Hepatic stellate cell (primary cell): ENCODE measurements around the gene EML5.
"Not testable (repeated sequence)": the region's sequence is repeated elsewhere in the genome, so short reads cannot be mapped to it uniquely, and the experiment has no call there.

ENCODE experiments used
- DNase-seq: peaks from one replicate; pipeline ENCODE4 v3.0.0; 2011; ENCODE audit warnings: low spot score

Gene EML5

GRCh38 chr14:88802596-88802995, 9.8 kb upstream of the EML5 start:
- no peak for DNase-seq

- no peak for DNase-seq
Observed at GRCh38 chr14:88799522-88799921, 6.8 kb upstream of the EML5 start.

DNA sequence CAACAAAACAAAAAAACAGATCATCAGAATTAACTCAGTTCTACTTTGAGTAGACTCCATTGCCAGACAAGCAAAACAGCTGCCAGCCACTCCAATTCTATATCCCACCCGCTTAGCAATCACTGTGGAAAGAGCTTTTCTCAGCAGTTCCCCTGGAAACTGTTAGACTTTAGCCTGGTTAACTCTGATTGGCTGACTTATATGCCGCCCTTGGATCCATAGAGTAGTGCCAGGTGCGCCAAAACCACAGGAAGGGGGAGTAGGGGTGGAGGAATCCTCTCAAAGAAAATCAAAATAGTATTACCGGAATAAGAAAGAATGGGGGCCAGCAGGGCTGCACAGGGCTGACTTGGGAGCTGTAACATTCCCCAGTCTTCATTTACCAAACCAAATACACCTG, 5.4 kb upstream of the EML5 start:
- DNase-seq = no peak

DNA sequence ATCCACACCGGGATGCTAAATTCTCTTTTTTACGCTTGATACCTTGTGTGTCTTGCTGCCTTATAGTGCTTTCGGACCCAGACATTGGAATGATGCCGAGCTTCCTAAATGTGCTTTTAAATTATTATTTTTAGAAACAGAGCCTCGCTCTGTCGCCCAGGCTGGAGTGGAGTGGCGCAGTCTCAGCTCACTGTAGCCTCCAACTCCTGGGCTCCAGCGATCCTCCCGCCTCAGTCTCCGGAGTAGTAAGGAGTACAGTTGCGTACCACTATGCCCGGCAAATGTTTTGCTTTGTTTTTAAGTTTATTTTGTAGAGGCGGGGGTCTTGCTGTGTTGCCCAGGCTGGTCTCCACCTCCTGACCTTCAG, 489 bp upstream of the EML5 start:
- no peak for DNase-seq

DNA sequence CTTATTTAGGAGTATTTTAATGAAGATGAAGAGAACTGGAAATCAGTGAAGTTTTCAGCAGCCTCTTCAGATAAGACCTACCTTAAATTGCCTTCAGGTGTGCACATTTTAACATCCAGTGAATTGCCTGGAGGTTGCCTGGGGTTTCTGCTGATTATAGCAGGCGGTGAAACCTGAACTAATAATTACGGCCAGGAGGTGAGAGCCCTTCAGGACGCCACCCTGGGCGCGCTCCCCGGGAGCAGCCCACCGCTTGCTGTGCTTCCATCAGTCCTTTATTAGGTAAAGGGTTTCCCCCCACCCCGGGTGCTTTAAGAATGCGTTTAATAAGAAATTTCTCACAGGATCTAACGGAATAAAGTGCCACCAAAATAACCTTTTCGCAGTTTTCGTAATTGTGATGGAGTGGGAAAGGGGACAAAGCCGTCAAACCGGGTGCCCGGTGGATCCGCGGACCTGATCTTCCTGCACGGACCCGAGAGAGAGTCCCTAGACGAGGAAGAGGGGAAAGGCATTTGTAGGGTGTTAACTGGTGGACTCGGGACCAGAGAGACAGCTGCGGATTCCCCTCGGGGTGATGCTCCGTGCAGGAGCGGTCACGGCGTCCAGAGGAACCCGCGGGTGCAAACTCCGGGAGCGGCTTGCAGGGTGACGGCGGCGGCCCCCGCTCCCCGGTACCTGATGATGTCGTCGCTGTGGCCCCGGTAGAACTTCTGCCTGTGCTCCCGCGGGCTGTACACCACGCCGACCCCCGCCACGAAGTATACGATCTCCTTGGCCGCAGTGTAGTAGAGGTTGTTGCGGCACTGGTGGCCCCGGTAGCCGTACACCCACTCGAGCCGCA, 902 bp downstream of the EML5 start:
- DNase-seq = peak; percentile 6

DNA sequence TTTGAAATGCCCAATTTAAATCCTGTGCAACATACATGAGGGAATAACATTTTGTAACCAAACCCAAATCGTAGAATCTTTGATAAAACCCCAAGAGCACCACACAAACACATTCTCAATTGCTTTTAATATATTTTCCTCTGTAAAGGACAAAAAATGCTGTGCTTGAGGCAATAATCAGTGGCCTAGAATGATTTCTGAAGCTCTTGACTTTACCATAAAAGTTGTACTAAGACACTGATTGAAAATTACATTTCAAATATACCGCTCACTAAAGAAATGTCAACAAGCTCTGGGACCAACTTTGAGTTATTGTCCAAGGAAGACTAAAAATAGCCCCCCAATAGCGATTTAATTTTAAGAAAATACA, 1.5 kb downstream of the EML5 start:
- no peak for DNase-seq

DNA sequence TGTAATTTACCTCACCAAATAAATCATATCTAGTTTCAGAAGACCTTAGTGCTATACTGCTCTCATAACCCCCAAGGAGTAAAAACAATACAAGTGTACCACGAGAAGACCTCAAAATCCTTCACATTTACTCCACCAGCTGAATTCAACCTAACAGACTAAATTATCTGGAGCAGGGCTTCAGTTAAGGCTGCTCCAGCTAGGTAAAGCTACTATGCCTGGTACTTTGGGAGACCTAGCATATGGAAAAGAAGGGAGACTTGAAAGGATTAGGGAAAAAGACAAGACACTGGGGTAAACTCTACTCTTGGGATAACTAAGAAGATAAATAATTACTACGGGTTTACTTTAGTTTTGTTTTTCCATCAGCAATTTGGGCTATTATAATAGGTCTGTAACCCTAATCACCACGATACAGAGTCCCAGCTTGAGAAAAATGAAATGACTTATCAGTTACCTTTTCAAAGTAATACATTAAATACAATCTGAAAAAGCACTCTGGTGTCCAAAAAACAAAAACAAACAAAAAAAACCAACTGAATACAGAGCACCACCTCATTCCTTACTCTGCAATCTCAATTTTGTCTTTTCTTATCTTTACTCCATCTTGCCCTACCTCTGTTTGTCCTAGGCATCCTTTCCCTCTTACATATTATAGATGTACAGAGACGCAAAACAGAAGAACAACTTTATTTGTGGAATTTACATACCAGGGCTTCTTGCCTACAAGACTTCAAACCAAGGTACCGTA, 2.1 kb downstream of the EML5 start:
- no peak for DNase-seq

DNA sequence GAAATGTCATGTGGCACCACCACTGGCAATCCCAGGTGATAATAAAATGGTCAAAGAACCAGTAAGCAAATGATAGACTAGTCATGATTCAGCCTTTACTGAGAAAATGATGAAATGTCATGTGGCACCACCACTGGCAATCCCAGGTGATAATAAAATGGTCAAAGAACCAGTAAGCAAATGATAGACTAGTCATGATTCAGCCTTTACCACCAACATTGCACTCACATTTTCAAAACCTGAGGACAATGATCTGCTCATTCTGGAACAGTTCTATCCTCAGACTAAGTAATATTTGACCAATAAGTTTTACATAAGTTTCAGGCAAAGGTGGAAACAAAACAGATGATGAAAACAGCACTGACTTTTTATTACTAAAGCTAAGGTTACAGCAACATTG, 3.2 kb downstream of the EML5 start:
- not testable (repeated sequence) for DNase-seq

- DNase-seq = no peak
Observed at GRCh38 chr14:88786715-88787114, 6.0 kb downstream of the EML5 start.

DNA sequence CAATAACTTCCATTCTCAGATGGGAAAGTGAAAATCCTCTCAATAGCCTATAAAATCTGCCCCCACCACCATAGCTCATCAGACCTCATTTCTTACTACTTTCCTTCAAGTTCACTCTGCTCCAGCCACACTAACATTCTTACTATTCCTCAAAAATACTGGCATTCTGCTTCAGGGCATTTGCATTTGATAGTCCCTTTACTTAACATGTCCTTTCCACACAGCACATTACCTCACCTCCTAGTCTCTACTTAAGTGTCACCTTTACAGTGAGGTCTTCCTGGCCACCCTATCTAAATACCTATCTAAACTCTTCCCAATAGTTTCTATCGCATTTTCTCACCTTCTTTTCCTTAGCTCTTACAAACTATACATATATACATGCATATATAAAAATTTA, 6.8 kb downstream of the EML5 start:
- no peak for DNase-seq

DNA sequence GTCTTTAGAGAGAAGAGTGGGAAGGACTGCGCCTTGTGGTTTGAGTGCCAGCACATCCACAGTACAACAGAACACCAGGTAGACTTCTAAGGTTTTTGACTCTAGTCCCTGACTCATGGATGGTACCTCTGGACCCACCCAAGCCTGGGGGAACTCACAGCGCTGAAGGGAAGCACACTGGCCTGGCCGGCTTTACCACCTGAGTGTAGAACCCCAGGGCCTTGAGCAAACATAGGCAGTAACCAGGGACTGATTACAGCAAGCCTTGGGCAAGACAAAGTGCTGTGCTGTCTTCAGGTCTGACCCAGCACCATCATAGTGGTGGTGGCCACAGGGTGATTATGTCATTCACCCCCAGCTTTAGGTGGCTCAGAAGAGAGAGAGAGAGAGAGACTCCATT, 17.2 kb downstream of the EML5 start:
- no peak for DNase-seq

DNA sequence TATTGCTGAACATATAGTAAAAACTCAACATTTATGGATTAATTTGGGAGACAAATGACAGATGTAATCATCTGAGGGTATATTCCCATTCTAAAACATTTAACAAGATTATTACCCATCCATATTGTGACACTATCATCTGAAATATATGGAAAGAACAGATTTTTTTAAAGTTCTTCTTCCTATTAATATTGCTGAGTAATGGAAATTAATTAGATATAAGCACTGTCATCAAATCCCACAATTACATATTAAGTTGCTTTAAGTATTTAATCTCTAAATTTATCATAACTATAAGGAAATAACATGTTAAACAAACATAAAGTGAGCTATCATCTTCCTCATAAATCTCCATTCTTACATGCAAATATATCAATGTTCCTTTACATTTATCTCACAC, 22.0 kb downstream of the EML5 start:
- DNase-seq = no peak

GRCh38 chr14:88765130-88765529, 27.6 kb downstream of the EML5 start:
- no peak for DNase-seq

DNA sequence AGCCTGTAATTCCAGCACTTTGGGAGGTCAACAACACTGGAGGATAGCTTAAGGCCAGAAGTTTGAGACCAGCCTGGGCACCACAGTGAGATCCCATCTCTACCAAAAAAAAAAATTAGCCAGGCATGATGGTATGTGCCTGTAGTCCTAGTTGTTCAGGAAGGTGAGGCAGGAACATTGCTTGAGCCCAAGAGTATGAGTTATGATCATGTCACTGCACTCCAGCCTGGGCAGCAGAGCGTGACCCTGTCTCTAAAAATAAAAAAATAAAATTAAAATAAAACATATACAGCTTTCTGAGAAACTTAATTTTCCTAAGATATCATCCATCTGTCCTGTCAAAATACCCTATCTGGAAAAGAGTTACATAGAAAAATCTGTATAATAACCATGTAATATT, 38.9 kb downstream of the EML5 start:
- no peak for DNase-seq

GRCh38 chr14:88750945-88751344, 41.8 kb downstream of the EML5 start:
- DNase-seq = no peak

GRCh38 chr14:88750413-88750812, 42.3 kb downstream of the EML5 start:
- DNase-seq = no peak

GRCh38 chr14:88749139-88749538, 43.6 kb downstream of the EML5 start:
- no peak for DNase-seq

DNA sequence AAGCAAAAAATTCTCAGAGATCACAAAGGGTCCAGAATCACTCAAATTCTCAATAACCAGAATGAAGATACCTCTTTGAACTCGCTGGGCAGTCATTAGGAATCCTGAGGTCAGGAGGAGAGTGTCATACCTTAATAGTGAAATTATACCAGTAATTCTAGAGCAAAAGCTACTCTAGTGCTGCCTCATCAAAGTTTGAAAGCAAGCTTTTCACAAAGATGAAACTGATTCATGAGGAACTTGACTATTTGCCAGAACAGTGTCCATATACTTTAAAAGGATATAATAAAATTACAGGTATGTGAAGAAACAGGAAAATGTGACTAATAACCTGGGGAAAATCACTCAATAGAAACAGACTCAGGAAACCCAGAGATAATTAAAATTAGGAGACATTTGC, 44.5 kb downstream of the EML5 start:
- DNase-seq = no peak

GRCh38 chr14:88746052-88746451, 46.7 kb downstream of the EML5 start:
- no peak for DNase-seq

- no peak for DNase-seq
Observed at GRCh38 chr14:88737245-88737644, 55.5 kb downstream of the EML5 start.

GRCh38 chr14:88733121-88733520, 59.6 kb downstream of the EML5 start:
- DNase-seq = no peak

DNA sequence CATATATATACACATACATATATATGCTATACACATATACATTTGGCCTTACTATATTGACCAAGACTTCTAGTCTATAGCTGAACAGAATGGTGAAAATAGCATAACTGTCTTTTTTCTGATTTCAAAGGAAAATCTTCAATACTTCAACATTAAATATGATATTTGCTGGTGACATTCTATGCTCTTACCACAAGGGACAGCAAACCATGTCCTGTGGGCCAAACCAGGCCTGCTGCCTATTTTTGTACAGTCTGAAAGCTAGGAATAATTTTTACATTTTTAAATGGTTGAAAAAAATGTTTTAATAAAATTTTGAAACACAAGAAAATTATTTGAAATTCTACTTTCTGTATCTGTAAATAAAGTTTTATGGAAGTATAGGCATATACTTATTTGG, 63.6 kb downstream of the EML5 start:
- DNase-seq = peak; percentile 11

GRCh38 chr14:88727057-88727456, 65.7 kb downstream of the EML5 start:
- no peak for DNase-seq

- DNase-seq = no peak
Observed at GRCh38 chr14:88710709-88711108, 82.0 kb downstream of the EML5 start.
